K562 (cell line): Measurements from ENCODE around the gene KLKB1. TPM values are rescaled to one million over a fixed set of nuclear protein-coding genes. Genes with fewer than 3 reads are reported as not detected.

Experiments
- ATAC-seq: fragments of 200-7000 bp; cut with Tn5 transposase; 3 replicates; pipeline ENCODE4 v1.9.1; 2020; ENCODE audit warnings: moderate library complexity
- BruUV-seq: library from RNA; stranded (reverse); fragments of 400-500 nt; replicated peaks from 2 replicates; lab custom pipeline; 2021; lab: Mats Ljungman, UMichigan
- CTCF ChIA-PET: fragments of 300-600 bp; formaldehyde crosslinking; extraction: SDS; loops from one replicate; lab custom pipeline; 2021; ENCODE audit warnings: low intra/inter-chr PET ratio; lab: Yijun Ruan, JAX
- POLR2A ChIA-PET: fragments of 300-600, 350-650 bp; sonication (Branson Sonifier 250); formaldehyde crosslinking; extraction: SDS; loops from one replicate; lab custom pipeline; 2021; ENCODE audit warnings: antibody characterized with exemption, inconsistent platforms; lab: Yijun Ruan, JAX
- DNase-seq, 4 experiments: peaks; one replicate each; pipeline versions ENCODE4 v3.0.0 to v3.0.0-alpha.2; 2011 to 2018; ENCODE audit warnings: low spot score in 3 of 4, mixed read lengths in 3 of 4; ENCODE audit errors: extremely low read depth in 1 of 4
- FAIRE-seq: peaks from 2 replicates; lab custom pipeline; 2011; peaks lifted over from hg19 to GRCh38; lab: Jason Lieb, UNC
- H2AFZ ChIP-seq: 2 replicates; pipeline ENCODE4 v1.6.0; 2011; ENCODE audit warnings: low read depth, low read length, control low read depth, inconsistent platforms
- H3K27ac ChIP-seq: fragments of 200-600 bp; 3 replicates; pipeline ENCODE4 v1.8.0; 2011; ENCODE audit warnings: low read depth, mild to moderate bottlenecking, control low read depth, inconsistent platforms, low read length, moderate library complexity, mixed read lengths; ENCODE audit errors: extremely low read depth
- H3K27me3 ChIP-seq, 2 experiments: fragments of 300-600 bp in 1 of 2; 2 replicates in 1 of 2; 3 replicates in 1 of 2; pipeline versions ENCODE4 v1.6.0 to v1.8.0; 2011; ENCODE audit warnings: inconsistent platforms in 2 of 2, low read length in 2 of 2, mild to moderate bottlenecking in 1 of 2, mixed read lengths in 1 of 2, moderate library complexity in 1 of 2; ENCODE audit not compliant: control insufficient read depth in 2 of 2, insufficient read depth in 2 of 2
- H3K36me3 ChIP-seq: fragments of 300-600 bp; 3 replicates; pipeline ENCODE4 v1.8.0; 2011; ENCODE audit warnings: mild to moderate bottlenecking, low read length, inconsistent platforms; ENCODE audit not compliant: control insufficient read depth, insufficient read depth
- H3K4me1 ChIP-seq, 2 experiments: fragments of 200-600 bp in 1 of 2; replicated peaks in 1 of 2; 2 replicates in 1 of 2; 3 replicates in 1 of 2; pipeline versions ENCODE4 v1.5.1 to v1.8.0; 2011; ENCODE audit warnings: inconsistent platforms in 2 of 2, low read length in 2 of 2, mild to moderate bottlenecking in 1 of 2, mixed read lengths in 1 of 2, moderate library complexity in 1 of 2; ENCODE audit not compliant: control insufficient read depth in 2 of 2, insufficient read depth in 2 of 2
- H3K4me2 ChIP-seq: 2 replicates; pipeline ENCODE4 v1.6.1; 2011; ENCODE audit warnings: low read length, control low read depth, inconsistent platforms, mixed read lengths; ENCODE audit not compliant: insufficient read depth
- H3K4me3 ChIP-seq: fragments of 200-600 bp; sonication (generic), shearing (Covaris generic); 2 replicates; pipeline ENCODE4 v1.5.1; 2016; ENCODE audit warnings: control low read depth, inconsistent platforms
- H3K79me2 ChIP-seq: fragments of 200-600 bp; 3 replicates; pipeline ENCODE4 v1.8.0; 2011; ENCODE audit warnings: low read length, inconsistent platforms; ENCODE audit not compliant: control insufficient read depth, insufficient read depth
- H3K9ac ChIP-seq, 2 experiments: 2 replicates each; pipeline versions ENCODE4 v1.6.0 to v1.6.1; 2011; ENCODE audit warnings: low read depth in 2 of 2, low read length in 2 of 2, control low read depth in 1 of 2, inconsistent platforms in 1 of 2, mild to moderate bottlenecking in 1 of 2, mixed read lengths in 1 of 2; ENCODE audit not compliant: insufficient read depth in 1 of 2
- H3K9me1 ChIP-seq: one replicate; pipeline ENCODE4 v1.6.0; 2011; ENCODE audit warnings: inconsistent platforms, mild to moderate bottlenecking, low read length, moderate library complexity; ENCODE audit not compliant: control insufficient read depth, insufficient read depth
- H3K9me3 ChIP-seq: replicated peaks from 2 replicates; pipeline ENCODE4 v1.5.1; 2011; ENCODE audit warnings: low read depth, low read length, inconsistent platforms; ENCODE audit not compliant: control insufficient read depth, insufficient read depth
- H4K20me1 ChIP-seq: replicated peaks from 2 replicates; pipeline ENCODE4 v1.6.1; 2011; ENCODE audit warnings: low read length, inconsistent platforms, mixed read lengths; ENCODE audit not compliant: control insufficient read depth, insufficient read depth
- CBFA2T3 ChIP-seq: fragments of 450-650 bp; IDR thresholded peaks from 2 replicates; pipeline ENCODE4 v1.6.1; 2017
- CREM ChIP-seq: IDR thresholded peaks from 2 replicates; pipeline ENCODE4 v1.6.1; 2014; ENCODE audit warnings: antibody characterized with exemption, low read depth
- HLTF ChIP-seq: fragments of 450-650 bp; IDR thresholded peaks from 2 replicates; pipeline ENCODE4 v1.6.1; 2016
- MTA3 ChIP-seq: fragments of 450-650 bp; formaldehyde crosslinking; IDR thresholded peaks from 2 replicates; pipeline ENCODE4 v1.6.1; 2017; ENCODE audit warnings: mild to moderate bottlenecking, borderline replicate concordance
- NONO ChIP-seq, 2 experiments: fragments of 200-400 bp in 1 of 2; fragments of 450-650 bp in 1 of 2; formaldehyde crosslinking in 1 of 2; IDR thresholded peaks; 2 replicates each; pipeline ENCODE4 v1.6.1; 2017; ENCODE audit warnings: low read depth in 2 of 2, mild to moderate bottlenecking in 2 of 2, moderate library complexity in 2 of 2, low read length in 1 of 2
- RUNX1 ChIP-seq: sonication (generic); IDR thresholded peaks from 2 replicates; pipeline ENCODE4 v1.6.1; 2016; ENCODE audit warnings: antibody characterized with exemption, low read depth
- TBP ChIP-seq: optimal IDR thresholded peaks from 2 replicates; pipeline ENCODE3; 2011; ENCODE audit warnings: low read depth, low read length, improper control_type of control experiment
- ZNF184 ChIP-seq: sonication (generic); formaldehyde crosslinking; IDR thresholded peaks from 2 replicates; pipeline ENCODE4 v1.5.0; 2020; ENCODE audit warnings: missing genetic modification reagents
- ZNF57 ChIP-seq: fragments of 450-650 bp; formaldehyde crosslinking; IDR thresholded peaks from 2 replicates; pipeline ENCODE4 v1.4.0; 2020; ENCODE audit warnings: mild to moderate bottlenecking, moderate library complexity
- ZNF785 ChIP-seq: fragments of 250-450 bp; sonication (Bioruptor Pico); IDR thresholded peaks from 2 replicates; pipeline ENCODE4 v1.4.0; 2020; ENCODE audit warnings: mild to moderate bottlenecking
- WGBS: fragments of 100-300 bp; shearing (Covaris generic); methylation state at CpG from one replicate; pipeline ENCODE4 v1.1.6; 2016; ENCODE audit warnings: low coverage, mixed read lengths; ENCODE audit not compliant: insufficient coverage; ENCODE audit errors: missing lambda C conversion rate; 5-methylcytosine and 5-hydroxymethylcytosine counted together
- in situ Hi-C: fragments of 300-500 bp; cut with MboI; formaldehyde crosslinking; loops from 4 replicates; pipeline ENCODE4 v1.15.0; 2018; ENCODE audit warnings: inconsistent platforms, mixed read lengths
- intact Hi-C: fragments of 100-400 bp; cut with micrococcal nuclease; formaldehyde crosslinking; loops from 2 replicates; pipeline ENCODE4 v1.14.2; 2022
- polyA plus RNA-seq, 8 experiments: library from polyadenylated mRNA; depleted of rRNA in 4 of 8; stranded (reverse) in 5 of 8; unstranded in 3 of 8; fragments of >200 nt; fragmentation: Nextera tagmentation in 2 of 8; fragmentation: Illumina TruSeq in 1 of 8; extraction: Ambion mirVana in 2 of 8; extraction: Trizol in 1 of 8; gene quantifications; 2 replicates each; pipeline versions ENCODE4 v1.2.1 to v1.2.3, GENCODE V29; 2011 to 2014; ENCODE audit warnings: inconsistent platforms in 1 of 8, missing spikeins in 1 of 8
- total RNA-seq, 7 experiments: library from RNA; depleted of rRNA in 6 of 7; stranded (reverse); fragments of >200 nt in 6 of 7; fragmentation: Illumina TruSeq in 2 of 7; extraction: Trizol in 2 of 7; gene quantifications; 2 replicates each; pipeline versions ENCODE4 v1.2.1 to v1.2.3, GENCODE V29; 2011 to 2021; ENCODE audit warnings: low replicate concordance in 1 of 7
- TF ChIP-seq, protein P1 (sequence below): IDR thresholded peaks from 2 replicates; pipeline ENCODE4 v1.6.1; 2011; ENCODE audit not compliant: insufficient read length; ENCODE audit errors: extremely low read depth
- TF ChIP-seq, protein P2 (sequence below): fragments of 250-450 bp; sonication (Bioruptor Pico); IDR thresholded peaks from 2 replicates; pipeline ENCODE4 v1.8.0; 2022; ENCODE audit warnings: inconsistent platforms, mild to moderate bottlenecking, moderate library complexity, borderline replicate concordance

KLKB1 gene
- total and polyA plus RNA-seq, 9 of the 15 experiments (the other 6 are each of a cell fraction or from before 2014, with no cell fraction given): 0.27 TPM; not detected in 8

DNA sequence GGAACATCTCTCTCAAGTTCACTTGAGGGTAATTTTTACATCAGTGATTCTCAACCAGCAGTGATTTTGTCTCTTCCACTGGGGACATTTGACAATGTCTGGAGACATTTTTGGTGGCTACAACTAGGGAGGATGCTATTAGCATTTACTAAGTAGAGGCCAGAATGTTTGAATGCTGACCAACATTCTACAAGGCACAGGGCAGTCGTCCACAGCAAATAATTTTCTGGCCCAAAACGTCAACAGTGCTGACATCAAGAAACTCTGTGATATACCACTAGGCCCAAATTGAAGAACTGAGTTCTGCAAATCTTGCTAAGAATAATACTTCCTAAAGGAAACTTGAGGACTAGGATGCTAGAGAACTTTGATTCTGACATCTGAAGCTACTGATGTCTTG lies 7.1 kb downstream of the KLKB1 start:
- no peak overlapping the region for H3K4me3 ChIP-seq
- ATAC-seq (no peak), FAIRE-seq (no peak), DNase-seq (no peak)
- H3K79me2 ChIP-seq: no peaks in the 10 kb centered on the region
- TF ChIP-seq, protein P1, sequence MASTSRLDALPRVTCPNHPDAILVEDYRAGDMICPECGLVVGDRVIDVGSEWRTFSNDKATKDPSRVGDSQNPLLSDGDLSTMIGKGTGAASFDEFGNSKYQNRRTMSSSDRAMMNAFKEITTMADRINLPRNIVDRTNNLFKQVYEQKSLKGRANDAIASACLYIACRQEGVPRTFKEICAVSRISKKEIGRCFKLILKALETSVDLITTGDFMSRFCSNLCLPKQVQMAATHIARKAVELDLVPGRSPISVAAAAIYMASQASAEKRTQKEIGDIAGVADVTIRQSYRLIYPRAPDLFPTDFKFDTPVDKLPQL: no peak
- no peak for TF ChIP-seq ZNF785 (CRISPR knock-in tag)
- no peak for TF ChIP-seq ZNF184 (CRISPR knock-in tag)
- TF ChIP-seq RUNX1: no peak
- TF ChIP-seq CREM: no peak
- no peak for TF ChIP-seq HLTF
- TF ChIP-seq CBFA2T3: no peak
- TF ChIP-seq NONO (IDR thresholded peaks at IDR 0.05; ENCODE audit: low read depth in 2 of 2, low read length in 1 of 2): no peak
- TF ChIP-seq MTA3: no peak
- TF ChIP-seq, protein P2, sequence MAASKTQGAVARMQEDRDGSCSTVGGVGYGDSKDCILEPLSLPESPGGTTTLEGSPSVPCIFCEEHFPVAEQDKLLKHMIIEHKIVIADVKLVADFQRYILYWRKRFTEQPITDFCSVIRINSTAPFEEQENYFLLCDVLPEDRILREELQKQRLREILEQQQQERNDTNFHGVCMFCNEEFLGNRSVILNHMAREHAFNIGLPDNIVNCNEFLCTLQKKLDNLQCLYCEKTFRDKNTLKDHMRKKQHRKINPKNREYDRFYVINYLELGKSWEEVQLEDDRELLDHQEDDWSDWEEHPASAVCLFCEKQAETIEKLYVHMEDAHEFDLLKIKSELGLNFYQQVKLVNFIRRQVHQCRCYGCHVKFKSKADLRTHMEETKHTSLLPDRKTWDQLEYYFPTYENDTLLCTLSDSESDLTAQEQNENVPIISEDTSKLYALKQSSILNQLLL (CRISPR knock-in tag): no peak
- TF ChIP-seq TBP: no peak
- no peak for TF ChIP-seq ZNF57 (CRISPR knock-in tag)
- H3K9me1 ChIP-seq: no peaks in the 10 kb centered on the region
- ChIA-PET POLR2A (no interaction called here), CTCF (no interaction called here)
- H3K36me3 ChIP-seq: no peaks in the 10 kb centered on the region
- no peak overlapping the region for H3K4me2 ChIP-seq
- no peaks in the 10 kb centered on the region for H3K9me3 ChIP-seq
- no peak overlapping the region for H3K9ac ChIP-seq
- WGBS: 0% methylated on average over 2 of the region's 2 CpGs
- BruUV-seq: no TSS peak
- no peak overlapping the region for H3K27ac ChIP-seq
- H2AFZ ChIP-seq: no peak overlapping the region
- H3K27me3 ChIP-seq: peaks cover 5 to 6% of the 10 kb centered on the region in 2 experiments; a peak in 2 of 5 replicates
- intact Hi-C loops (no loop called here), in situ Hi-C loops (no loop called here)
- H3K4me1 ChIP-seq: no peaks in the 10 kb centered on the region
- no peaks in the 10 kb centered on the region for H4K20me1 ChIP-seq
